Spleen (tissue), 7 donors: ENCODE results near the gene B4GALT2.

Source experiments
- POLR2A ChIP-seq, 3 donors: fragments of 450-650 bp; IDR thresholded peaks; one replicate each; pipeline ENCODE4 v1.5.1; 2017; ENCODE audit warnings: antibody characterized with exemption in 3 of 3, mild to moderate bottlenecking in 1 of 3
- TF ChIP-seq, protein P1 (sequence below), 11 experiments: fragments of 200-600 bp in 7 of 11; fragments of 450-650 bp in 4 of 11; sonication (generic) in 4 of 11; IDR thresholded peaks in 8 of 11; conservative IDR thresholded peaks in 3 of 11; 1 replicate in 7 of 11; 2 replicates in 4 of 11; pipeline versions ENCODE4 v1.4.0 to v1.8.0; 2016 to 2021; ENCODE audit warnings: antibody characterized with exemption in 11 of 11, inconsistent platforms in 4 of 11, mild to moderate bottlenecking in 1 of 11
- donor health status: DM: no; HTN: no; CAD: no; lungs with moderate emphysema.
- donor health status: DM: no; HTN: no; CAD: no.
- donor health status: DM: no; HTN: no; CAD: no.

DNA sequence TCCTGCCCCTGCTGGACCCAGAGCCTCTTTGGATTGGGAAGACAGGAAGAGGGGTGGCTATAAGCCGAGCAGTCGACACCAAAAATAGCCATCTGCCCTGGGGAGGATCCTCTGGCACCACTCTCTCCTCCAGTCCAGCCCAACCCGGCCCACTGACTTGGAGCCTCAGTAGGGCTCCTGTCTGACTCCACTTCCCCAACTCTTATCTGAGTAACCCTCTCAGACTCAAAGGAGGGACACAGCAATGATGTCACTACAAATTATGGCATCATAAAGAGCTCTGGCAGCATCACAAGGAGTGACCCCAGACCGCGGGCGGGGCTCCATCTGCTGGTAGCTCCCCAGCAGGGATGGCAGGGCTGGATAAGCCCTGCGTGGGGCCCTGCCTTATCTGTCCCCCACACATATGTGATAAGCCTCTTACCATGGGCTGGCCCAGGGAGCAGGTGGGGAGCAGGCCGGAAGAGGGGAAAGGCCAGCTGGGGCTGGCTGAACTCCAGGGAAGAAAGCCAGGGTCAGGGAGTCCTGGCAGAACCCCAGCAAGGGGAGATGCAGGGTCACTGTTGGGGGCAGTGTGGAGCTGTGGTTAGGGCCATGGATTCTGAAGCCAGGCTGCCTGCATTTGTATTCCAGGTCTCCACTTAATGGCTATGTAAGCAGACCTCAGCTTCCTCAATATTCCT lies 56.9 kb downstream of the B4GALT2 start:
- TF ChIP-seq, protein P1, sequence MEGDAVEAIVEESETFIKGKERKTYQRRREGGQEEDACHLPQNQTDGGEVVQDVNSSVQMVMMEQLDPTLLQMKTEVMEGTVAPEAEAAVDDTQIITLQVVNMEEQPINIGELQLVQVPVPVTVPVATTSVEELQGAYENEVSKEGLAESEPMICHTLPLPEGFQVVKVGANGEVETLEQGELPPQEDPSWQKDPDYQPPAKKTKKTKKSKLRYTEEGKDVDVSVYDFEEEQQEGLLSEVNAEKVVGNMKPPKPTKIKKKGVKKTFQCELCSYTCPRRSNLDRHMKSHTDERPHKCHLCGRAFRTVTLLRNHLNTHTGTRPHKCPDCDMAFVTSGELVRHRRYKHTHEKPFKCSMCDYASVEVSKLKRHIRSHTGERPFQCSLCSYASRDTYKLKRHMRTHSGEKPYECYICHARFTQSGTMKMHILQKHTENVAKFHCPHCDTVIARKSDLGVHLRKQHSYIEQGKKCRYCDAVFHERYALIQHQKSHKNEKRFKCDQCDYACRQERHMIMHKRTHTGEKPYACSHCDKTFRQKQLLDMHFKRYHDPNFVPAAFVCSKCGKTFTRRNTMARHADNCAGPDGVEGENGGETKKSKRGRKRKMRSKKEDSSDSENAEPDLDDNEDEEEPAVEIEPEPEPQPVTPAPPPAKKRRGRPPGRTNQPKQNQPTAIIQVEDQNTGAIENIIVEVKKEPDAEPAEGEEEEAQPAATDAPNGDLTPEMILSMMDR (IDR thresholded peaks at IDR 0.05 in 8 of 11, conservative IDR thresholded peaks at IDR 0.05 in 3 of 11), result no peak
- no peak for TF ChIP-seq POLR2A (IDR thresholded peaks at IDR 0.05)
